Thoracic aorta (tissue), 2 donors: ENCODE data around the gene SIK3. TPM values are rescaled to one million over a fixed set of nuclear protein-coding genes. Genes with fewer than 3 reads are reported as not detected.

Source experiments
- ATAC-seq: fragments of 150-250 bp; one replicate; pipeline ENCODE4 v1.8.0; 2017; ENCODE audit warnings: low read depth; ENCODE audit not compliant: insufficient number of reproducible peaks, low FRiP score
- DNase-seq: peaks from one replicate; pipeline ENCODE4 v3.0.0-alpha.2; 2020; ENCODE audit warnings: low spot score
- H3K27ac ChIP-seq, 2 donors: fragments of 200-600 bp; sonication (generic); 1 replicate in 1 of 2; 2 replicates in 1 of 2; pipeline ENCODE4 v1.5.1; 2016; ENCODE audit warnings: mild to moderate bottlenecking in 2 of 2, moderate library complexity in 2 of 2
- H3K27me3 ChIP-seq: fragments of 200-600 bp; sonication (generic); replicated peaks from 2 replicates; pipeline ENCODE4 v1.6.0; 2016; ENCODE audit warnings: mild to moderate bottlenecking; ENCODE audit not compliant: insufficient read depth
- H3K36me3 ChIP-seq: fragments of 200-600 bp; sonication (generic); one replicate; pipeline ENCODE4 v1.5.1; 2016
- H3K4me1 ChIP-seq, 2 donors: fragments of 200-600 bp; sonication (generic); 1 replicate in 1 of 2; 2 replicates in 1 of 2; pipeline versions ENCODE4 v1.5.1 to v1.6.0; 2016; ENCODE audit warnings: low read depth in 2 of 2, mild to moderate bottlenecking in 1 of 2; ENCODE audit not compliant: control insufficient read depth in 1 of 2
- H3K4me3 ChIP-seq: fragments of 200-600 bp; sonication (generic); 2 replicates; pipeline ENCODE4 v1.5.1; 2016; ENCODE audit warnings: mild to moderate bottlenecking
- H3K9me3 ChIP-seq: fragments of 200-600 bp; sonication (generic); 2 replicates; pipeline ENCODE4 v1.5.1; 2016
- CTCF ChIP-seq: fragments of 200-600 bp; sonication (generic); IDR thresholded peaks from one replicate; pipeline ENCODE4 v1.5.1; 2019; ENCODE audit warnings: antibody characterized with exemption
- total RNA-seq, 2 donors: library from RNA; depleted of rRNA; stranded (reverse); fragments of >200 nt; gene quantifications; one replicate each; pipeline versions ENCODE4 v1.1.0 to v1.2.3, GENCODE V29; 2016

Gene SIK3
- total RNA-seq, 2 donors from 2014 or later = 32.9 to 53.7 TPM

GRCh38 chr11:117016246-117016645, 82.0 kb downstream of the SIK3 start:
- no peak overlapping the region for H3K27ac ChIP-seq
- no peaks in the 10 kb centered on the region for H3K27me3 ChIP-seq
- no peak for DNase-seq
- H3K9me3 ChIP-seq = no peaks in the 10 kb centered on the region
- no peak for TF ChIP-seq CTCF
- no peak overlapping the region for H3K4me3 ChIP-seq
- H3K36me3 ChIP-seq = no peaks in the 10 kb centered on the region
- ATAC-seq = no peak
- H3K4me1 ChIP-seq = no peaks in the 10 kb centered on the region

- Histone ChIP-seq H3K27ac (no peak overlapping the region), H3K36me3 (no peaks in the 10 kb centered on the region), H3K27me3 (no peaks in the 10 kb centered on the region), H3K4me1 (no peaks in the 10 kb centered on the region), H3K4me3 (no peak overlapping the region), H3K9me3 (no peaks in the 10 kb centered on the region)
- no peak for TF ChIP-seq CTCF
- DNase-seq (no peak), ATAC-seq (no peak)
Measured at GRCh38 chr11:117011541-117011898, 86.7 kb downstream of the SIK3 start.

GRCh38 chr11:117010808-117011540, 87.3 kb downstream of the SIK3 start:
- no peak for ATAC-seq
- no peak for DNase-seq
- no peak for TF ChIP-seq CTCF
- Histone ChIP-seq H3K4me1 (peaks cover 0 to 3% of the 10 kb centered on the region in 2 donors), H3K27ac (no peak overlapping the region), H3K4me3 (no peak overlapping the region), H3K36me3 (no peaks in the 10 kb centered on the region), H3K9me3 (no peaks in the 10 kb centered on the region), H3K27me3 (no peaks in the 10 kb centered on the region)

GRCh38 chr11:117009905-117010605, 88.2 kb downstream of the SIK3 start:
- TF ChIP-seq CTCF = no peak
- H3K4me1 ChIP-seq = peaks cover 0 to 3% of the 10 kb centered on the region in 2 donors
- H3K36me3 ChIP-seq = no peaks in the 10 kb centered on the region
- DNase-seq (no peak), ATAC-seq (no peak)
- H3K4me3 ChIP-seq = no peak overlapping the region
- H3K9me3 ChIP-seq = no peaks in the 10 kb centered on the region
- no peaks in the 10 kb centered on the region for H3K27me3 ChIP-seq
- no peak overlapping the region for H3K27ac ChIP-seq

- Histone ChIP-seq H3K36me3 (no peaks in the 10 kb centered on the region), H3K27ac (no peak overlapping the region), H3K27me3 (no peaks in the 10 kb centered on the region), H3K4me1 (peaks cover 3 to 9% of the 10 kb centered on the region in 2 donors), H3K4me3 (no peak overlapping the region), H3K9me3 (no peaks in the 10 kb centered on the region)
- DNase-seq = no peak
- ATAC-seq = no peak
- TF ChIP-seq CTCF = no peak
Measured at GRCh38 chr11:117005758-117006157, 92.5 kb downstream of the SIK3 start.
